ENCODE data around the gene TAPT1. TPM values are rescaled to one million over a fixed set of nuclear protein-coding genes. Genes with fewer than 3 reads are reported as not detected.

TAPT1 gene
- total RNA-seq, 1 experiment from 2014 or later, result 48.6 TPM

- intact Hi-C loops (cut with micrococcal nuclease; ENCODE audit: unreplicated experiment), result loop anchor here (10.0 kb wide), 1 partner anchor 793 kb away; no protein-coding TSS in a partner anchor
- TF ChIP-seq EZH2 (IDR thresholded peaks at IDR 0.05; ENCODE audit: borderline replicate concordance, low read depth, low read length, poor library complexity, severe bottlenecking) (no peak), CTCF (conservative IDR thresholded peaks at IDR 0.05; ENCODE audit: low read depth, low read length) (no peak)
Observed at GRCh38 chr4:16268290-16268689, 42.0 kb upstream of the TAPT1 start.

GRCh38 chr4:16267639-16268038, 41.4 kb upstream of the TAPT1 start:
- ChIA-PET POLR2A (ENCODE audit: low non-redundant PET) (no interaction called here), CTCF (no interaction called here)
- H3K27ac ChIP-seq (ENCODE audit: low read depth, low read length, poor library complexity, severe bottlenecking), result no peak overlapping the region
- H3K36me3 ChIP-seq (ENCODE audit: insufficient read depth, low read length, poor library complexity, severe bottlenecking), result no peaks in the 10 kb centered on the region
- intact Hi-C loops (cut with micrococcal nuclease; ENCODE audit: unreplicated experiment), result loop anchor here (10.0 kb wide), 1 partner anchor 793 kb away; no protein-coding TSS in a partner anchor
- BruUV-seq (replicated peaks), result no TSS peak
- H3K27me3 ChIP-seq (replicated peaks; ENCODE audit: insufficient read depth, low read depth, low read length, poor library complexity), result no peaks in the 10 kb centered on the region
- H3K4me1 ChIP-seq (ENCODE audit: insufficient read depth, low read length, poor library complexity, severe bottlenecking), result no peaks in the 10 kb centered on the region
- no peak for TF ChIP-seq CTCF (conservative IDR thresholded peaks at IDR 0.05; ENCODE audit: low read depth, low read length)
- TF ChIP-seq EZH2 (IDR thresholded peaks at IDR 0.05; ENCODE audit: borderline replicate concordance, low read depth, low read length, poor library complexity, severe bottlenecking), result no peak
- H3K4me3 ChIP-seq (ENCODE audit: low read depth, low read length, poor library complexity, severe bottlenecking), result no peak overlapping the region
- no peaks in the 10 kb centered on the region for H3K9me3 ChIP-seq (ENCODE audit: low read depth, low read length, poor library complexity, severe bottlenecking)
- DNase-seq (ENCODE audit: low spot score), result no peak

More at GRCh38 chr4:16268290-16268689, 42.0 kb upstream of the TAPT1 start:
- DNase-seq (ENCODE audit: low spot score), result no peak
- H3K9me3 ChIP-seq (ENCODE audit: low read depth, low read length, poor library complexity, severe bottlenecking), result no peaks in the 10 kb centered on the region
- H3K27ac ChIP-seq (ENCODE audit: low read depth, low read length, poor library complexity, severe bottlenecking), result no peak overlapping the region
- H3K36me3 ChIP-seq (ENCODE audit: insufficient read depth, low read length, poor library complexity, severe bottlenecking), result no peaks in the 10 kb centered on the region
- no TSS peak for BruUV-seq (replicated peaks)
- H3K27me3 ChIP-seq (replicated peaks; ENCODE audit: insufficient read depth, low read depth, low read length, poor library complexity), result no peaks in the 10 kb centered on the region
- H3K4me3 ChIP-seq (ENCODE audit: low read depth, low read length, poor library complexity, severe bottlenecking), result no peak overlapping the region
- ChIA-PET CTCF (no interaction called here), POLR2A (ENCODE audit: low non-redundant PET) (no interaction called here)
- no peaks in the 10 kb centered on the region for H3K4me1 ChIP-seq (ENCODE audit: insufficient read depth, low read length, poor library complexity, severe bottlenecking)

GRCh38 chr4:16265820-16266219, 39.5 kb upstream of the TAPT1 start:
- no TSS peak for BruUV-seq (replicated peaks)

More at GRCh38 chr4:16265820-16266219, 39.5 kb upstream of the TAPT1 start:
- DNase-seq (ENCODE audit: low spot score), result no peak
- no peaks in the 10 kb centered on the region for H3K9me3 ChIP-seq (ENCODE audit: low read depth, low read length, poor library complexity, severe bottlenecking)
- H3K36me3 ChIP-seq (ENCODE audit: insufficient read depth, low read length, poor library complexity, severe bottlenecking), result no peaks in the 10 kb centered on the region
- ChIA-PET POLR2A (ENCODE audit: low non-redundant PET) (no interaction called here), CTCF (interaction anchor here (0.6 to 1.7 kb wide), 3 partner anchors 310 to 451 kb away, joined by 3 to 7 read pairs (median 6); no protein-coding TSS in a partner anchor)
- intact Hi-C loops (cut with micrococcal nuclease; ENCODE audit: unreplicated experiment), result loop anchor here (2.0 to 10.0 kb wide), 3 partner anchors 303 to 791 kb away; partner anchors contain the start of gene FGFBP2
- TF ChIP-seq EZH2 (IDR thresholded peaks at IDR 0.05; ENCODE audit: borderline replicate concordance, low read depth, low read length, poor library complexity, severe bottlenecking) (no peak), CTCF (conservative IDR thresholded peaks at IDR 0.05; ENCODE audit: low read depth, low read length) (no peak)
- H3K4me1 ChIP-seq (ENCODE audit: insufficient read depth, low read length, poor library complexity, severe bottlenecking), result peaks cover 3% of the 10 kb centered on the region
- no peak overlapping the region for H3K27ac ChIP-seq (ENCODE audit: low read depth, low read length, poor library complexity, severe bottlenecking)
- H3K27me3 ChIP-seq (replicated peaks; ENCODE audit: insufficient read depth, low read depth, low read length, poor library complexity), result no peaks in the 10 kb centered on the region
- no peak overlapping the region for H3K4me3 ChIP-seq (ENCODE audit: low read depth, low read length, poor library complexity, severe bottlenecking)

Data from A673 (cell line).